NT2/D1 (cell line): ENCODE measurements around the gene CIAO2A.

Source experiments
- SUZ12 ChIP-seq: IDR thresholded peaks from 2 replicates; pipeline ENCODE4 v1.6.1; 2011; ENCODE audit not compliant: insufficient read length, insufficient read depth; ENCODE audit errors: extremely low read depth
- YY1 ChIP-seq: IDR thresholded peaks from 2 replicates; pipeline ENCODE4 v1.6.1; 2011; ENCODE audit not compliant: insufficient read length, insufficient read depth

- TF ChIP-seq SUZ12 (no peak), YY1 (no peak)
These were observed 3.1 kb downstream of the CIAO2A start for GRCh38 chr15:64090527-64090926.
